Esophagus muscularis mucosa (tissue), 4 donors: Measurements from ENCODE around the gene ARMC2. TPM values are rescaled to one million over a fixed set of nuclear protein-coding genes. Genes with fewer than 3 reads are reported as not detected.
A peak's percentile ranks its signal among the peaks of the same experiment; 100 is the strongest.

Experiments
- DNase-seq: peaks from one replicate; pipeline ENCODE4 v3.0.0-alpha.2; 2017; ENCODE audit errors: extremely low spot score
- H3K27ac ChIP-seq, 4 donors: fragments of 200-600 bp; sonication (generic); replicated peaks in 1 of 4; 1 replicate in 3 of 4; 2 replicates in 1 of 4; pipeline ENCODE4 v1.5.1; 2016 to 2019; ENCODE audit warnings: mild to moderate bottlenecking in 1 of 4
- H3K27me3 ChIP-seq, 4 donors: fragments of 200-600 bp; sonication (generic); one replicate each; pipeline versions ENCODE4 v1.5.1 to v1.6.0; 2016 to 2019
- H3K36me3 ChIP-seq, 4 donors: fragments of 200-600 bp; sonication (generic); one replicate each; pipeline ENCODE4 v1.5.1; 2016 to 2019
- H3K4me1 ChIP-seq, 4 donors: fragments of 200-600 bp; sonication (generic); one replicate each; pipeline ENCODE4 v1.5.1; 2016 to 2019
- H3K4me3 ChIP-seq, 4 donors: fragments of 200-600 bp; sonication (generic); 1 replicate in 2 of 4; 2 replicates in 2 of 4; pipeline ENCODE4 v1.5.1; 2016 to 2019; ENCODE audit warnings: mild to moderate bottlenecking in 4 of 4, moderate library complexity in 1 of 4
- H3K9me3 ChIP-seq, 4 donors: fragments of 200-600 bp; sonication (generic); 1 replicate in 3 of 4; 2 replicates in 1 of 4; pipeline ENCODE4 v1.5.1; 2016 to 2019
- EP300 ChIP-seq: sonication (generic); formaldehyde crosslinking; IDR thresholded peaks from one replicate; pipeline ENCODE4 v1.6.1; 2017; ENCODE audit warnings: antibody characterized with exemption
- POLR2A ChIP-seq: fragments of 450-650 bp; IDR thresholded peaks from one replicate; pipeline ENCODE4 v1.6.1; 2017; ENCODE audit warnings: antibody characterized with exemption, moderate library complexity, mild to moderate bottlenecking, low read depth
- POLR2AphosphoS5 ChIP-seq, 2 donors: sonication (generic); formaldehyde crosslinking; IDR thresholded peaks; one replicate each; pipeline ENCODE4 v1.6.1; 2017; ENCODE audit warnings: antibody characterized with exemption in 2 of 2
- WGBS: methylation state at CpG from one replicate; pipeline ENCODE4 v1.1.5; 2018; 5-methylcytosine and 5-hydroxymethylcytosine counted together
- intact Hi-C: fragments of 100-400 bp; cut with DNase I; formaldehyde crosslinking; loops from one replicate; pipeline ENCODE4 v1.15.1; 2023
- total RNA-seq, 4 donors: library from RNA; depleted of rRNA; stranded (reverse); fragments of >200 nt; gene quantifications; one replicate each; pipeline versions ENCODE4 v1.1.0 to v1.2.1, GENCODE V29; 2016
- TF ChIP-seq, protein P1 (sequence below), 3 experiments: fragments of 200-600 bp in 2 of 3; fragments of 450-650 bp in 1 of 3; sonication (generic) in 2 of 3; IDR thresholded peaks; one replicate each; pipeline ENCODE4 v1.5.1; 2017 to 2019; ENCODE audit warnings: antibody characterized with exemption in 3 of 3, mild to moderate bottlenecking in 2 of 3, moderate library complexity in 1 of 3

The ARMC2 gene
- total RNA-seq, 4 donors from 2014 or later, result 2.1 to 5.1 (median 3.2) TPM

DNA sequence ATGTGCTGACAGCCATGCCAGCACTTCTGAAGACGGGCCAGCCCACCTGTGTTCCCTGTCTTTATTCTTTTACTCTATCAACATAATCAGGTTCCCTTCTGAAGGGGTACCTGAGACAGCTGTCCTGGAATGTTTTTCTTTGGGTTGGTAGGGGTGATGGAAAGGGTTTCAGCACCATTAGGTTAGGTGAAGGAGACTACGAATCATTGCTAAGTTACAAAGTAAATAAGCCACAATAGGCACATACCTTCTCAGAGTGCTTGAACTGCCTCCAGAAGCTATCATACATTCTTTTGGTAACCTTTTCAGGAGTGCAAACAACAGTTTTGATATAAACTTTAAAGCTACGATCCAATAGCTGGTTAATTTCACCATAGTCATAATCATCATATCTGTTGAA lies 140.1 kb downstream of the ARMC2 start:
- TF ChIP-seq EP300, result no peak
- TF ChIP-seq POLR2AphosphoS5 (IDR thresholded peaks at IDR 0.05), result peak in 1 of 2 donors; percentile 9
- Histone ChIP-seq H3K27me3 (no peaks in the 10 kb centered on the region), H3K27ac (peak overlapping the region in 3 of 4 donors; percentile 7 to 38 (median 31)), H3K4me3 (no peak overlapping the region), H3K4me1 (peaks cover 10 to 17% (median 14%) of the 10 kb centered on the region in 4 donors), H3K9me3 (no peaks in the 10 kb centered on the region), H3K36me3 (peaks cover 34 to 85% (median 75%) of the 10 kb centered on the region in 4 donors)
- 54% methylated on average over 3 of the region's 3 CpGs for WGBS
- DNase-seq, result no peak
- intact Hi-C loops, result no loop called here

DNA sequence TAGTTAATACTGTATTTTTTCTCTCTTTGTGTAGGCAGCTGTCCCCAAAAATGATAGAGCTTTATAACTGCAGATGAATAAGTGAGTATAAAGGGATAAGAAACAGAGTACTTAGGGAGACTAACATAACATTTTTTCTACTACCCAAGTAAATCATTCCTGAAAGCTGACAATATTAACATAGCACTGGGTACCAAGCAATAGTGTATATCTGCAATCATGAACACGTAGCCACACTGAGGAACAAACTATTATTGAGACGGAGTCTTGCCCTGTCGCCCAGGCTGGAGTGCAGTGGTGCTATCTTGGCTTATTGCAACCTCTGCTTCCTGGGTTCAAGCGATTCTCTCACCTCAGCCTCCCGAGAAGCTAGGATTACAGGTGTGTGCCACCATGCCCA lies 140.5 kb downstream of the ARMC2 start:
- Histone ChIP-seq H3K27me3 (no peaks in the 10 kb centered on the region), H3K36me3 (peaks cover 36 to 89% (median 79%) of the 10 kb centered on the region in 4 donors), H3K27ac (peak overlapping the region in 3 of 4 donors; percentile 6 to 35 (median 7)), H3K9me3 (no peaks in the 10 kb centered on the region), H3K4me3 (no peak overlapping the region), H3K4me1 (peaks cover 10 to 17% (median 14%) of the 10 kb centered on the region in 4 donors)
- WGBS, result 72% methylated on average over 5 of the region's 5 CpGs
- no peak for DNase-seq
- TF ChIP-seq POLR2AphosphoS5 (IDR thresholded peaks at IDR 0.05) (no peak), EP300 (no peak), POLR2A (no peak)
- TF ChIP-seq, protein P1, sequence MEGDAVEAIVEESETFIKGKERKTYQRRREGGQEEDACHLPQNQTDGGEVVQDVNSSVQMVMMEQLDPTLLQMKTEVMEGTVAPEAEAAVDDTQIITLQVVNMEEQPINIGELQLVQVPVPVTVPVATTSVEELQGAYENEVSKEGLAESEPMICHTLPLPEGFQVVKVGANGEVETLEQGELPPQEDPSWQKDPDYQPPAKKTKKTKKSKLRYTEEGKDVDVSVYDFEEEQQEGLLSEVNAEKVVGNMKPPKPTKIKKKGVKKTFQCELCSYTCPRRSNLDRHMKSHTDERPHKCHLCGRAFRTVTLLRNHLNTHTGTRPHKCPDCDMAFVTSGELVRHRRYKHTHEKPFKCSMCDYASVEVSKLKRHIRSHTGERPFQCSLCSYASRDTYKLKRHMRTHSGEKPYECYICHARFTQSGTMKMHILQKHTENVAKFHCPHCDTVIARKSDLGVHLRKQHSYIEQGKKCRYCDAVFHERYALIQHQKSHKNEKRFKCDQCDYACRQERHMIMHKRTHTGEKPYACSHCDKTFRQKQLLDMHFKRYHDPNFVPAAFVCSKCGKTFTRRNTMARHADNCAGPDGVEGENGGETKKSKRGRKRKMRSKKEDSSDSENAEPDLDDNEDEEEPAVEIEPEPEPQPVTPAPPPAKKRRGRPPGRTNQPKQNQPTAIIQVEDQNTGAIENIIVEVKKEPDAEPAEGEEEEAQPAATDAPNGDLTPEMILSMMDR (IDR thresholded peaks at IDR 0.05), result no peak
- intact Hi-C loops, result no loop called here

DNA sequence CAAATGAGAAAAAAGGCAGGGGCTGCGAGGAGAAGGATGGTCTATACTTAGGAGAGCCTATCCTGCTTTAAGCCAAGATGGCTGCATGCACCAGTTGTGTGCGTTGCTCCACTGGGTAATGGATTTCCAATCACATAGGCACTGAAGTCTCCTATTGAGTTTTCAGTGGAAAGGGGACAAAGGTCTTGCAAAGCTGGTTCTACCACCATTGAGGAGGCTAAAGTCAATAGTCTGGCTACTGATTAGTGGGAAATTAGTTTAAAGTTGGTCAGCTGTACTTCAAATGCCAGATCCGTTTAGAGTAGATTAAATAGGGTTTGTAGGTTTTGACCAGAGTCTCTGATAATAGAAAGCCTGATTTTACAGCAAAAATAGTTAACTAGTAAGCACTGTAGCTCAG lies 141.5 kb downstream of the ARMC2 start:
- intact Hi-C loops, result no loop called here
- H3K27ac ChIP-seq, result no peak overlapping the region
- peaks cover 43 to 93% (median 88%) of the 10 kb centered on the region in 4 donors for H3K36me3 ChIP-seq
- TF ChIP-seq, protein P1 (IDR thresholded peaks at IDR 0.05), result no peak
- TF ChIP-seq POLR2AphosphoS5 (IDR thresholded peaks at IDR 0.05) (no peak), EP300 (no peak)
- no peak overlapping the region for H3K4me3 ChIP-seq
- peaks cover 10 to 17% (median 14%) of the 10 kb centered on the region in 4 donors for H3K4me1 ChIP-seq
- WGBS, result 96% methylated on average over 3 of the region's 3 CpGs
- no peaks in the 10 kb centered on the region for H3K9me3 ChIP-seq
- DNase-seq, result no peak
- H3K27me3 ChIP-seq, result no peaks in the 10 kb centered on the region

DNA sequence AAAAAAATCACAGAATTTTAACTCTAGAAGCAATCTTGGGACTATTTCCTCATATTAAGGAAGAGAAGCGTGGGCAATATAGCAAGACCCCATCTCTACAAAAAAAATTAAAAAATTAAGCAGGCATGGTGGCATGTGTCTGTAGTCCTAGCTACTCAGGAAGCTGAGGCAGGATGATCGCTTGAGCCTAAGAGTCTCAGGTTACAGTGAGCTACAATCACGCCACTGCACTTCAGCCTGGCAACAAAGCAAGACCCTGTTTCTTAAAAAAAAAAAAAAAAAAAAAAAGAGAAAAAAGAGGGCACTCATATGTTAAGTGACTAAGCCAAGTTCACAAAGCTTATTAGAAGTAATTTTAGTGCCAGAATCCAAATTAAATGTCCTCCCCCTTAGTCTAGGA lies 145.7 kb downstream of the ARMC2 start:
- no peak for DNase-seq
- intact Hi-C loops, result no loop called here

DNA sequence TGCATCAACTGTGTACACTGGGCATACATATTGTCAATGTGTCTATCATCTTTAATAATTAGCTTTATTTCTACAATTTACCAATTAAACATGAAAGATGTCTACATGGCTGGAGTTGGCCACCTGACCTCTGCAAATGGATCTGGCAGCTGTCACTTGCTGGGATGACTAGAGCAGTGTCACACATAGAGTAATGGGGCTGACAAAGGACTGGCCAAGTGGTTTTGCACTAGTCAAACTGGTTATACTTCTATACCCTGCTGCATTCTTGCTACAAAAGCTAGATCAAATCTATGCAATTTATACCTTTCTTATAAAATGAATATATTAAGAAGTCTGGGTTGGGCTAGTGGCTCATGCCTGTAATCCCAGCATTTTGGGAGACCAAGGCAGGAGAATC lies 147.1 kb downstream of the ARMC2 start:
- peaks cover 46 to 97% (median 84%) of the 10 kb centered on the region in 4 donors for H3K36me3 ChIP-seq

More for the DNA sequence above, 145.7 kb downstream of the ARMC2 start:
- WGBS, result 95% methylated on average over 3 of the region's 3 CpGs
- Histone ChIP-seq H3K27me3 (no peaks in the 10 kb centered on the region), H3K9me3 (no peaks in the 10 kb centered on the region), H3K36me3 (peaks cover 46 to 96% (median 89%) of the 10 kb centered on the region in 4 donors), H3K4me1 (peaks cover 3 to 21% (median 7%) of the 10 kb centered on the region in 4 donors), H3K27ac (no peak overlapping the region), H3K4me3 (no peak overlapping the region)
- no peak for TF ChIP-seq POLR2AphosphoS5 (IDR thresholded peaks at IDR 0.05)
- TF ChIP-seq, protein P1 (IDR thresholded peaks at IDR 0.05), result no peak
- no peak for TF ChIP-seq EP300
- TF ChIP-seq POLR2A, result no peak

More for the DNA sequence above, 147.1 kb downstream of the ARMC2 start:
- Histone ChIP-seq H3K9me3 (no peaks in the 10 kb centered on the region), H3K27ac (no peak overlapping the region), H3K4me1 (peaks cover under 1 to 30% (median 10%) of the 10 kb centered on the region in 4 donors), H3K4me3 (no peak overlapping the region), H3K27me3 (no peaks in the 10 kb centered on the region)
- TF ChIP-seq, protein P1 (IDR thresholded peaks at IDR 0.05), result no peak
- TF ChIP-seq EP300, result no peak
- TF ChIP-seq POLR2A, result no peak
- no peak for TF ChIP-seq POLR2AphosphoS5 (IDR thresholded peaks at IDR 0.05)
- no peak for DNase-seq
- intact Hi-C loops, result no loop called here
